Pancreas (tissue), 10 donors: ENCODE results near the gene DCST1. TPM values are rescaled to one million over a fixed set of nuclear protein-coding genes. Genes with fewer than 3 reads are reported as not detected.
A peak's percentile ranks its signal among the peaks of the same experiment; 100 is the strongest.

Source experiments
- ATAC-seq, 4 donors: fragments of 200-7000 bp; cut with Tn5 transposase; one replicate each; pipeline versions ENCODE4 v1.8.0 to v1.9.1; 2020; ENCODE audit warnings: mild to moderate bottlenecking in 4 of 4, moderate library complexity in 4 of 4
- DNase-seq, 6 donors: peaks; one replicate each; pipeline ENCODE4 v3.0.0-alpha.2; 2020
- FAIRE-seq: peaks from 2 replicates; lab custom pipeline; 2012; peaks lifted over from hg19 to GRCh38; lab: Jason Lieb, UNC
- H3K27ac ChIP-seq, 4 donors: fragments of 200-600 bp; sonication (generic); 1 replicate in 3 of 4; 2 replicates in 1 of 4; pipeline versions ENCODE4 v1.5.0 to v1.8.0; 2020
- H3K27me3 ChIP-seq, 4 donors: fragments of 200-600 bp; one replicate each; pipeline ENCODE4 v1.8.0; 2021
- H3K36me3 ChIP-seq, 3 donors: fragments of 200-600 bp; sonication (generic) in 1 of 3; one replicate each; pipeline versions ENCODE4 v1.5.0 to v1.8.0; 2020 to 2021
- H3K4me1 ChIP-seq, 3 donors: fragments of 200-600 bp; one replicate each; pipeline ENCODE4 v1.8.0; 2021
- H3K4me3 ChIP-seq, 4 donors: fragments of 200-600 bp; sonication (generic) in 2 of 4; one replicate each; pipeline versions ENCODE4 v1.5.0 to v1.8.0; 2020 to 2021
- H3K9me3 ChIP-seq, 4 donors: fragments of 200-600 bp; one replicate each; pipeline ENCODE4 v1.8.0; 2021
- WGBS, 2 donors: extraction: QIAGEN DNeasy Blood & Tissue Kit; methylation state at CpG; one replicate each; pipeline ENCODE4 v1.1.7; 2013; 5-methylcytosine and 5-hydroxymethylcytosine counted together
- intact Hi-C, 3 donors: fragments of 100-400 bp; cut with DNase I; formaldehyde crosslinking; loops; one replicate each; pipeline versions ENCODE4 v1.11.1 to v1.14.2; 2022
- polyA plus RNA-seq, 2 donors: library from polyadenylated mRNA; stranded (reverse); fragments of 200-250 nt; gene quantifications; one replicate each; pipeline ENCODE4 v1.2.3, GENCODE V29; 2013
- total RNA-seq, 6 donors: library from RNA; stranded (reverse); fragmentation: NEBNext Ultra II Directional in 4 of 6; extraction: Animal tissue kit (Norgen Biotek cat#: 25700) in 4 of 6; gene quantifications; one replicate each; pipeline versions ENCODE4 v1.2.1 to v1.2.4, GENCODE V29; 2021 to 2023
- TF ChIP-seq, protein P1 (sequence below), 4 donors: fragments of 200-600 bp; sonication (generic) in 3 of 4; IDR thresholded peaks; one replicate each; pipeline versions ENCODE4 v1.5.0 to v1.8.0; 2021; ENCODE audit warnings: antibody characterized with exemption in 4 of 4
- donor health status: healthy with polysubstance abuse.
- donor health status: DM: no; HTN: no; CAD: no; lungs with moderate emphysema.
- donor health status: DM: no; HTN: no; CAD: no.
- donor health status: control.
- donor health status: control.
- donor health status: Bipolar disorder and iron deficiency.
- donor health status: DM: yes; HTN: yes; CAD: no.
- donor health status: DM: no; HTN: no; CAD: no.
- donor health status: DM: no; HTN: no; CAD: no.
- donor health status: DM: yes; HTN: yes; CAD: no.

DCST1 gene
- total and polyA plus RNA-seq, 8 donors = 0.14 TPM; not detected in 7

DNA sequence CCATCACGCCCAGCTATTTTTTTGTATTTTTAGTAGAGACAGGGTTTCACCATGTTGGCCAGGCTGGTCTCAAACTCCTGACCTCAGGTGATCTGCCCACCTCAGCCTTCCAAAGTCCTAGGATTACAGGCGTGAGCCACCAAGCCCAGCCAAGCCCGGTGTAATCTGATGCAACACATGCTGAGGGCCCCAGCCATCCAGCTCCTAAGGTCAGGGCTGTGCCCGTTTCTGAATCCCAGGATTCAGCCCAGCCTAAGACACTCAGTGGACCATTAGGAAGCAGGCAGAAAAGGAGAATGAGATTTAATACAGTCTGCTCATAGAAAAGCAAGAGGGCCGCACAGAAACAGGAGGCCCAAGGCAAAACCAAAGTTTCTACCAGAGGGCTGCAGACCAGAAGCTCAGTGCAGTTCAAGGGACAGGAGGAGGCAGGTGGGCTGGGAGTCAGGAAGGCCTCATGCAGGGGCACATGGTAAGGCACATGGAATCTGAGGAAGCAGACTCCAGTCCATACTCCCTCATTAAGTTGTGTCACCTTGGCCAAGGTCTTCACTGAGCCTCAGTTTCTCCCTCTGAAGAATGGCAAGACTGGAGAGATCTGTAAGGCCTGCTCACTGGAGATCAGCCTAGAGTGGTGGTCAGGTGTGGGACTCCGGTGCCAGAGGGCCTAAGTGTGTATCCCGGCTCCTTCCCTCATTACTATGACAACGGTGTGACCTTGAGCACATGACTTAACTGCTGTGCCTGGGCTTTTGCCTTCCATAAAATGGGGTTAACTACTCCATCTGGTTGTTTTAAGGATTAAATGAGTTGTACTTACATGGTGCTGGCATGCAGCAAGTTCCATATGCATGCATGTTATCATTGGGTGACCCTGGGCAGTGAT lies 15.1 kb downstream of the DCST1 start:
- no peak overlapping the region for H3K4me3 ChIP-seq
- ATAC-seq (no peak), FAIRE-seq (no peak), DNase-seq (peak in 1 of 6 donors; percentile 19)
- TF ChIP-seq, protein P1, sequence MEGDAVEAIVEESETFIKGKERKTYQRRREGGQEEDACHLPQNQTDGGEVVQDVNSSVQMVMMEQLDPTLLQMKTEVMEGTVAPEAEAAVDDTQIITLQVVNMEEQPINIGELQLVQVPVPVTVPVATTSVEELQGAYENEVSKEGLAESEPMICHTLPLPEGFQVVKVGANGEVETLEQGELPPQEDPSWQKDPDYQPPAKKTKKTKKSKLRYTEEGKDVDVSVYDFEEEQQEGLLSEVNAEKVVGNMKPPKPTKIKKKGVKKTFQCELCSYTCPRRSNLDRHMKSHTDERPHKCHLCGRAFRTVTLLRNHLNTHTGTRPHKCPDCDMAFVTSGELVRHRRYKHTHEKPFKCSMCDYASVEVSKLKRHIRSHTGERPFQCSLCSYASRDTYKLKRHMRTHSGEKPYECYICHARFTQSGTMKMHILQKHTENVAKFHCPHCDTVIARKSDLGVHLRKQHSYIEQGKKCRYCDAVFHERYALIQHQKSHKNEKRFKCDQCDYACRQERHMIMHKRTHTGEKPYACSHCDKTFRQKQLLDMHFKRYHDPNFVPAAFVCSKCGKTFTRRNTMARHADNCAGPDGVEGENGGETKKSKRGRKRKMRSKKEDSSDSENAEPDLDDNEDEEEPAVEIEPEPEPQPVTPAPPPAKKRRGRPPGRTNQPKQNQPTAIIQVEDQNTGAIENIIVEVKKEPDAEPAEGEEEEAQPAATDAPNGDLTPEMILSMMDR (IDR thresholded peaks at IDR 0.05) = no peak
- H3K9me3 ChIP-seq = no peaks in the 10 kb centered on the region
- no peak overlapping the region for H3K27ac ChIP-seq
- intact Hi-C loops = no loop called here
- H3K4me1 ChIP-seq = peaks cover 0 to 18% (median 4%) of the 10 kb centered on the region in 3 donors
- WGBS, 2 donors = 81 to 83% methylated on average over 8 of the region's 8 CpGs
- no peaks in the 10 kb centered on the region for H3K27me3 ChIP-seq
- no peaks in the 10 kb centered on the region for H3K36me3 ChIP-seq

DNA sequence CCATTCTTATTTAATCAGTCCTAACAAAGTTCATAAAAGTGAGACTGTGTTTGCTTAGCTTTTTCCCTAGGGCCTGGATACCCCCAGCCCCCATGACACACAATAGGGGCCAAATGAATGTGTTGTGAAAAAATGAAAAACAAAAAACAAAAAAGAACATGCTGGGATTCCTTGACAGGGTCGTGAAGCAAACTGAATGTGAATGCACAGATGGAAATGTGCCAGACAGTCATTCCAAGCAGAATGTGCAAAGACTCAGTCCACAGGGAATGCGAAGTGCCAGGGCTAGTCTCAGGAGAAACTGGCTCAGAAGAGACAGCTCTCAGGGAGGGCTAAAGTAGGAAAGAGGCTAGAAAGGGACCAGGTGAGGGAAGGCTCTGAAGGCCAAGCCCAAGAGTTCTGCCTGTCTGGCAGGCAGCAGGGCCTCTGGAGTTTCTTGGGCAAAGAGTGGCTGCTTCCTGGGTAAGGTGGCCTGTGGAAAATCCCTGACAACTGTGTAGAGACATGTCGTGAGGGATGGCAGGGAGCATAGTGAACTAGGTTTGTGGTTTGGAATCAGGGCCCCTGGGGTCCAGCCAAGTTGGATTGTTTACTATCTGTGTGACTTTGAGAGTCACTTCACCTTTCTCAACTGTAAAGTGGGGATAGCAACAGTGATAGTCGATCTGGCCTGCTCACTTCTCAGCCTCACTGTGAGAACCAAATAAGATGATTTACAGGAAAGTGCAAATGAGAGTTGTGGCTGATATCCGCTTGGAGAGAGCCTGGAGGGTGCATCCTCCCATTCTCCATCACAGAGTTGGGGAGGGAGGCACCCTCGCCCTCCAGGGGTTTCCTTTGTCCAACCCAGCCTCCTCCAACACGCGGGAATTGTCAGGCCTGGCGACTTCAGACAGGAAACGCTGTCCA lies 16.3 kb downstream of the DCST1 start:
- intact Hi-C loops = no loop called here
- Histone ChIP-seq H3K4me3 (peak overlapping the region in 3 of 4 donors; percentile 64 to 78 (median 73)), H3K27ac (peak overlapping the region; percentile 36 to 85 (median 76)), H3K36me3 (no peaks in the 10 kb centered on the region), H3K27me3 (no peaks in the 10 kb centered on the region), H3K4me1 (peaks cover 0 to 15% (median 4%) of the 10 kb centered on the region in 3 donors), H3K9me3 (no peaks in the 10 kb centered on the region)
- FAIRE-seq (no peak), ATAC-seq (no peak), DNase-seq (peak in 1 of 6 donors; percentile 19)
- WGBS, 2 donors = 19 to 22% methylated on average over 10 of the region's 10 CpGs
- TF ChIP-seq, protein P1 (IDR thresholded peaks at IDR 0.05) = no peak

DNA sequence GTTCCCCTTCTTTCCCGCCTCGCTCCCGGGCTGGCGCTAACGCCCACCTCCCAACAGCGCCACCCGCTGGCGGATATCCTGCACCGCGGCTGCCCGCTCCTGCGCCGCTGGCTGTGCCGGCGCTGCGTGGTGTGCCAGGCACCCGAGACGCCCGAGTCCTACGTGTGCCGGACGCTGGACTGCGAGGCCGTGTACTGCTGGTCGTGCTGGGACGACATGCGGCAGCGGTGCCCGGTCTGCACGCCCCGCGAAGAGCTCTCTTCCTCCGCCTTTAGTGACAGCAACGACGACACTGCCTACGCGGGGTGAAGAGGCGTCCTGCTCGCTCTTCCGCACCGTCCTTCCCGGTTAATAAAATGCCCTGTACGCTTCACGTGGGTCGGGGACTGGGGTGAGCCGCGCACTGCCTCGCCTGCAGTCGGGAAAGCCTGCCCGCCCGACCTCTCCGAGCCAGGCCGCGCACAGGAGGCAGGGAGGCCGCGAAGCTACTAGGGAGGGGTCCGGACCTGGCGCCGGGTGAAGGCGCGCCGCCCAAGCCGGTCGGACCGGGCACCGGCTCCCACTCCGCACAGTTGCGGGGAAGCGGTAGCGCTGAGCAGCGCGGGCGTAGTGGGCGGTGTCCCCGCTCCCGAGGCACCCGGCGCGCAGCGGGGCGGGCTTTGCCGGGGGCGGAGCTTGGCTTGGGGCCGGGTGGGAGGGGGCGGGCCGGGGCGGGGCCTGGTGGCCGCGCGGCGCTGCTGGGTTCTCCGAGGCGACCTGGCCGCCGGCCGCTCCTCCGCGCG lies 17.1 kb downstream of the DCST1 start, which contains the start of gene ADAM15:
TSS of gene ADAM15 (plus strand) at position 757 of the 782 bp plus-strand sequence. CDS start 71 bp downstream, outside the sequence.
- intact Hi-C loops = no loop called here
- H3K36me3 ChIP-seq = no peaks in the 10 kb centered on the region
- peak within 1 kb of the TSS; percentile 64 to 78 (median 71) for H3K4me3 ChIP-seq
- peak; percentile 85 to 93 (median 90) for ATAC-seq
- no peaks in the 10 kb centered on the region for H3K9me3 ChIP-seq
- WGBS, 2 donors = 1% methylated on average over 61 to 99 of the region's 99 CpGs
- DNase-seq = peak; percentile 77 to 98 (median 89)
- peak within 1 kb of the TSS; percentile 68 to 85 (median 76) for H3K27ac ChIP-seq
- TF ChIP-seq, protein P1 (IDR thresholded peaks at IDR 0.05) = peak; percentile 77 to 96 (median 90)
- H3K27me3 ChIP-seq = no peaks in the 10 kb centered on the region
- FAIRE-seq = no peak
- peaks cover 0 to 15% (median 4%) of the 10 kb centered on the region in 3 donors for H3K4me1 ChIP-seq

DNA sequence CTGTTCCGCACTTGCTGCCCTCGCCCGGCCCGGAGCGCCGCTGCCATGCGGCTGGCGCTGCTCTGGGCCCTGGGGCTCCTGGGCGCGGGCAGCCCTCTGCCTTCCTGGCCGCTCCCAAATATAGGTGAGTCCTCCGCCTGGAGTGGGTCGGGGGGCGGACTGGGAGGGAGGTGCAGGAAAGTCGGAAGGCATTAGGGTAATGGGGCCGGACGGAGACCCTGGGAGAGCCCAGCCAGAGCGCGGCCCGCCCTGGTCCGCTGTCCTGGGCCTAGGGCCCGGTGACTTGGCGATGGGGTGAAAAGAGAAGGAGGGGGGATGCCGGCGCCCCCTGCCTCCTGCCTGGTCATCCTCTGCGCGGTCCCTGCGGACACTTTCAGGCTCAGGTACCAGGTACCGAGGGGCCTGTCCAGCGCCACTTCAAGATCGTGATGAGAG lies 17.7 kb downstream of the DCST1 start:
- Histone ChIP-seq H3K4me1 (peaks cover 0 to 15% (median 4%) of the 10 kb centered on the region in 3 donors), H3K9me3 (no peaks in the 10 kb centered on the region), H3K36me3 (no peaks in the 10 kb centered on the region), H3K27me3 (no peaks in the 10 kb centered on the region), H3K27ac (peak overlapping the region; percentile 60 to 75 (median 71)), H3K4me3 (peak overlapping the region; percentile 64 to 78 (median 71))
- ATAC-seq = peak; percentile 7 to 19 (median 8)
- no peak for DNase-seq
- intact Hi-C loops = no loop called here
- TF ChIP-seq, protein P1 (IDR thresholded peaks at IDR 0.05) = no peak
- 1% methylated on average over 19 to 31 of the region's 31 CpGs for WGBS, 2 donors
- FAIRE-seq = no peak
